Nephron progenitor cell (in vitro differentiated cells): ENCODE results near the gene RPH3AL.
"Not testable (repeated sequence)": the region's sequence is repeated elsewhere in the genome, so short reads cannot be mapped to it uniquely, and the experiment has no call there.

Experiments used
- DNase-seq: peaks from one replicate; pipeline ENCODE4 v3.0.0; 2021
- H3K27ac Mint-ChIP-seq: 2 replicates; pipeline ENCODE4 v1.8.0; 2021; ENCODE audit warnings: mild to moderate bottlenecking, moderate library complexity, mixed read lengths
- H3K27me3 Mint-ChIP-seq: 2 replicates; pipeline ENCODE4 v1.8.0; 2021; ENCODE audit warnings: mild to moderate bottlenecking, low read depth, mixed read lengths; ENCODE audit not compliant: poor library complexity
- H3K36me3 Mint-ChIP-seq: 2 replicates; pipeline ENCODE4 v1.8.0; 2021; ENCODE audit warnings: low read depth, mixed read lengths
- H3K4me1 Mint-ChIP-seq: 2 replicates; pipeline ENCODE4 v1.8.0; 2021; ENCODE audit warnings: mixed read lengths
- H3K4me3 Mint-ChIP-seq: 2 replicates; pipeline ENCODE4 v1.8.0; 2021; ENCODE audit warnings: mild to moderate bottlenecking, moderate library complexity, mixed read lengths
- H3K9me3 Mint-ChIP-seq: 2 replicates; pipeline ENCODE4 v1.8.0; 2021; ENCODE audit warnings: mild to moderate bottlenecking, moderate library complexity, mixed read lengths
- CTCF ChIP-seq: fragments of 200-600 bp; sonication (generic); IDR thresholded peaks from 2 replicates; pipeline ENCODE4 v1.5.0; 2021; ENCODE audit warnings: antibody characterized with exemption

RPH3AL gene

DNA sequence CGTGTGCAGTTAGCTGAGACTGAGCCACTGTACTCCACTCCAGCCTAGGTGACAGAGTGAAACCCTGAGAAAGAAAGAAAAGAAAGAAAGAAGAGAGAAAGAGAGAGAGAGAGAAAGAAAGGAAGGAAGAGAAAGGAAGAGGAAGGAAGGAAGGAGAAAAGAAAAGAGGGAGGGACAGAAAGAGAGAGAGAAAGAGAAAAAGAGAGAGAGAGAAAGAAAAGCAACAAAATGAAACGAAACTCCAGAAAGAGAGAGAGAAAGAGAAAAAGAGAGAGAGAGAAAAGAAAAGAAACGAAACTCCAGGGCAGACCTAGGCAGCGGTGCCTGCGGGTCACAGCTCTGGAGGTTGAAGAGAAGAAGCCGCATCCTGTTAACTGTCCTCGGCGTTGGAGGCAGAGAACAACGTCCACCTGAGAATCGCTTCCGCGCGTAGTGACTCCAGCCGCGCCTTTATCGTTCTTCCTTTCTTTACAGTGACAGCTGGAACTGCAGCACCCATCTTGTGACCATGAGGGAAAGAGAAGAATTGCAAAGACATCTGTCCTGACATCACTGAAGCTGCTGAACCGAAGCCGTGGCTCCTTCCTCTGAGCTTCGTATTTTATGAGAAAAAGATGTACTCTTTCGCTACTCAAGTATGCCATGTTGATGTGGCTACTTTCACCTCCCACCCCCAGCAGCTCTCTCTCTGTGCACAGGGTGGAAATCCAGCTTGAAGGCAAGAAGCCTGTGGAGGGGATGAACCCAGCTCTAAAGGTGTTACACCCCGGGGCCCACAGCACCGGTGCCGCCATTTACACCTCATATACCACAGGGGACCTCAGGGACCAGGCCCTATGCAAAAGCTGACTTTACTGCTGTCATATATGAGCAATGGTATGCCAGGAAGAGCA is 114.3 kb downstream of the RPH3AL start:
- Mint-ChIP-seq H3K4me3 (no peak overlapping the region), H3K27me3 (peaks cover 9% of the 10 kb centered on the region), H3K4me1 (peaks cover 31% of the 10 kb centered on the region), H3K27ac (no peak overlapping the region), H3K36me3 (no peaks in the 10 kb centered on the region), H3K9me3 (no peaks in the 10 kb centered on the region)
- no peak for DNase-seq
- no peak for TF ChIP-seq CTCF

GRCh38 chr17:237406-237955 is 115.1 kb downstream of the RPH3AL start:
- Mint-ChIP-seq H3K4me3 (no peak overlapping the region), H3K4me1 (peaks cover 39% of the 10 kb centered on the region), H3K27me3 (peaks cover 9% of the 10 kb centered on the region), H3K27ac (no peak overlapping the region), H3K9me3 (no peaks in the 10 kb centered on the region), H3K36me3 (no peaks in the 10 kb centered on the region)
- DNase-seq: no peak
- TF ChIP-seq CTCF: no peak

DNA sequence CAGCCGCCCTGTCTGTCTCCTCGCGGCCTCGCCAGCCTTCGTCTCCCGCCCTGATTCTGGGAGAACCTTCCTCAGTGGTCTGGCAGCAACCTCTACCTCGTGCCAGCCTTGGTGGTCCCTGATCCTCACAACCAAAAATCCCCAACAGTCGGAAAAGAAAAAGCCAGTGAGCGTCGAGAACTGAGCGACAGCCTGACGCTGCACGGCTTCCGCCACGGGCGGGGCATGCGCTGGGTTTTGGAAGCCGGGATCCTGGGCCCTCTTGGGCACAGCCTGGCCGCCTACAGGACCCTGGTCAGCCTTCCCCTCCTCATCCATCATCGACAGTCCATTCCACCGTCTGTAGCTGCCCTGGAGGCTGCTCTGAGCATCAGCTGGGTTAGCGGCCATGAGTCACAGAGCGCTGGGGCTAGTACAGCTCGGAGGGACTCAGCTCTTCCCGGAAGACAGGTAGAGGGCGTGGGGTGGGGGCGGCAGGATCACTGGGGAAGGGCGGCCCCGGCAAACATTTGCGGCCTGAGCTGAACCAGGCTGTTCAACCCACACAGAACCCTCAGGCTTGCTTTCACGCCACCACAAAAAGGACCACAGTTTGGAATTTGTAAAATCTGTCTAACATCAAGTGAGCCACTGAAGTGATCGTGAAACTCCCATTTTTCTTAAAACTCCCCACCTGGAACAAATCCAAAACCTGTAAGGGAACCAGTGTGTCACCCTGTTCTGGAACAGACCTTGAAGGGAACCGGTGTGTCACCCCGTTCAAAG is 115.8 kb downstream of the RPH3AL start:
- Mint-ChIP-seq H3K4me1 (peaks cover 46% of the 10 kb centered on the region), H3K9me3 (no peaks in the 10 kb centered on the region), H3K4me3 (no peak overlapping the region), H3K36me3 (no peaks in the 10 kb centered on the region), H3K27ac (peak overlapping the region; percentile 45), H3K27me3 (peaks cover 9% of the 10 kb centered on the region)
- no peak for DNase-seq
- TF ChIP-seq CTCF: no peak

GRCh38 chr17:235831-236640 is 116.6 kb downstream of the RPH3AL start:
- Mint-ChIP-seq H3K4me3 (no peak overlapping the region), H3K27me3 (peaks cover 9% of the 10 kb centered on the region), H3K36me3 (no peaks in the 10 kb centered on the region), H3K4me1 (peaks cover 51% of the 10 kb centered on the region), H3K9me3 (no peaks in the 10 kb centered on the region), H3K27ac (peak overlapping the region; percentile 45)
- DNase-seq: no peak
- no peak for TF ChIP-seq CTCF

GRCh38 chr17:234994-235830 is 117.4 kb downstream of the RPH3AL start:
- not testable (repeated sequence) for DNase-seq, H3K4me3 Mint-ChIP-seq, H3K36me3 Mint-ChIP-seq, H3K9me3 Mint-ChIP-seq, H3K27ac Mint-ChIP-seq
- peaks cover 58% of the 10 kb centered on the region for H3K4me1 Mint-ChIP-seq
- H3K27me3 Mint-ChIP-seq: peaks cover 12% of the 10 kb centered on the region

- not testable (repeated sequence) for H3K4me3 Mint-ChIP-seq, H3K9me3 Mint-ChIP-seq, DNase-seq, H3K36me3 Mint-ChIP-seq, H3K27ac Mint-ChIP-seq
- peaks cover 61% of the 10 kb centered on the region for H3K4me1 Mint-ChIP-seq
- peaks cover 13% of the 10 kb centered on the region for H3K27me3 Mint-ChIP-seq
Observed at GRCh38 chr17:234163-234993, 118.2 kb downstream of the RPH3AL start.
